CD4-positive, alpha-beta memory T cell (primary cell): ENCODE results near the gene FAT1. TPM values are rescaled to one million over a fixed set of nuclear protein-coding genes. Genes with fewer than 3 reads are reported as not detected.

Experiments
- CTCF ChIA-PET: fragments of 350-600 bp; sonication (Branson Sonifier 250); formaldehyde crosslinking; loops from one replicate; lab custom pipeline; 2021; ENCODE audit warnings: inconsistent platforms; ENCODE audit not compliant: partially characterized antibody; lab: Charles Lee
- POLR2A ChIA-PET: fragments of 350-600 bp; sonication (Branson Sonifier 250); formaldehyde crosslinking; loops from one replicate; lab custom pipeline; 2021; ENCODE audit not compliant: partially characterized antibody; lab: Charles Lee
- DNase-seq, 5 donors: peaks; one replicate each; pipeline versions ENCODE4 v3.0.0 to v3.0.0-alpha.2; 2020 to 2022; ENCODE audit warnings: mixed read lengths in 1 of 5
- H3K27ac ChIP-seq: one replicate; pipeline ENCODE4 v1.7.0; 2013; ENCODE audit warnings: low read depth, low read length
- H3K27me3 ChIP-seq: 2 replicates; pipeline ENCODE4 v1.7.0; 2013; ENCODE audit warnings: mild to moderate bottlenecking, low read length, moderate library complexity; ENCODE audit not compliant: insufficient read depth
- H3K36me3 ChIP-seq: 2 replicates; pipeline ENCODE4 v1.7.0; 2013; ENCODE audit warnings: mild to moderate bottlenecking, low read length, moderate library complexity; ENCODE audit not compliant: insufficient read depth
- H3K4me1 ChIP-seq: 2 replicates; pipeline ENCODE4 v1.7.0; 2013; ENCODE audit warnings: mild to moderate bottlenecking, low read length, moderate library complexity; ENCODE audit not compliant: insufficient read depth
- H3K4me3 ChIP-seq, 2 donors: one replicate each; pipeline ENCODE4 v1.7.0; 2013; ENCODE audit warnings: low read length in 2 of 2, mild to moderate bottlenecking in 1 of 2
- H3K9me3 ChIP-seq, 2 donors: one replicate each; pipeline ENCODE4 v1.7.0; 2013; ENCODE audit warnings: low read length in 2 of 2, control low read depth in 1 of 2; ENCODE audit not compliant: control insufficient read depth in 1 of 2
- H3K27ac Mint-ChIP-seq, 7 donors: one replicate each; pipeline ENCODE4 v1.8.0; 2020 to 2021; ENCODE audit warnings: mixed read lengths in 7 of 7, mild to moderate bottlenecking in 6 of 7, inconsistent platforms in 3 of 7, moderate library complexity in 3 of 7
- H3K27me3 Mint-ChIP-seq, 2 donors: one replicate each; pipeline ENCODE4 v1.8.0; 2020 to 2021; ENCODE audit warnings: mixed read lengths in 2 of 2
- H3K36me3 Mint-ChIP-seq, 2 donors: one replicate each; pipeline ENCODE4 v1.8.0; 2020 to 2021; ENCODE audit warnings: mixed read lengths in 2 of 2, inconsistent platforms in 1 of 2, mild to moderate bottlenecking in 1 of 2
- H3K4me1 Mint-ChIP-seq, 4 donors: one replicate each; pipeline ENCODE4 v1.8.0; 2020 to 2021; ENCODE audit warnings: mixed read lengths in 4 of 4, mild to moderate bottlenecking in 1 of 4
- H3K4me3 Mint-ChIP-seq, 8 donors: one replicate each; pipeline ENCODE4 v1.8.0; 2020 to 2021; ENCODE audit warnings: mixed read lengths in 8 of 8, mild to moderate bottlenecking in 7 of 8, moderate library complexity in 6 of 8, inconsistent platforms in 3 of 8
- H3K9me3 Mint-ChIP-seq, 8 donors: one replicate each; pipeline ENCODE4 v1.8.0; 2020 to 2021; ENCODE audit warnings: mixed read lengths in 8 of 8, mild to moderate bottlenecking in 5 of 8, inconsistent platforms in 3 of 8, moderate library complexity in 1 of 8
- intact Hi-C: fragments of 100-400 bp; cut with micrococcal nuclease; formaldehyde crosslinking; loops from one replicate; pipeline ENCODE4 v1.15.1; 2023
- polyA plus RNA-seq, 2 donors: library from polyadenylated mRNA; unstranded; fragments of 300-500 nt; fragmentation: Illumina TruSeq; gene quantifications; one replicate each; pipeline ENCODE4 v1.2.3, GENCODE V29; 2021
- total RNA-seq, 2 experiments: library from RNA; stranded (reverse); gene quantifications; one replicate each; pipeline ENCODE4 v1.2.3, GENCODE V29; 2021

The FAT1 gene
- total and polyA plus RNA-seq, 4 experiments from 2014 or later = not detected

- no peaks in the 10 kb centered on the region for H3K27me3 Mint-ChIP-seq
- H3K27ac Mint-ChIP-seq = no peak overlapping the region
- no peak for DNase-seq
- no peak overlapping the region for H3K4me3 Mint-ChIP-seq
- CTCF ChIA-PET = interaction anchor here (1.0 to 2.5 kb wide), 2 partner anchors 9 to 19 kb away, joined by 3 to 9 read pairs; no protein-coding TSS in a partner anchor
- no peaks in the 10 kb centered on the region for H3K36me3 ChIP-seq
- H3K4me3 ChIP-seq = no peak overlapping the region
- H3K27me3 ChIP-seq = no peaks in the 10 kb centered on the region
- H3K9me3 Mint-ChIP-seq = peaks cover 0 to 2% (median 0%) of the 10 kb centered on the region in 8 donors
- POLR2A ChIA-PET = no interaction called here
- H3K4me1 ChIP-seq = no peaks in the 10 kb centered on the region
- no peaks in the 10 kb centered on the region for H3K4me1 Mint-ChIP-seq
- intact Hi-C loops = no loop called here
- no peaks in the 10 kb centered on the region for H3K36me3 Mint-ChIP-seq
- H3K9me3 ChIP-seq = no peaks in the 10 kb centered on the region
- no peak overlapping the region for H3K27ac ChIP-seq
Measured at GRCh38 chr4:186606591-186606992, 117.1 kb downstream of the FAT1 start.

DNA sequence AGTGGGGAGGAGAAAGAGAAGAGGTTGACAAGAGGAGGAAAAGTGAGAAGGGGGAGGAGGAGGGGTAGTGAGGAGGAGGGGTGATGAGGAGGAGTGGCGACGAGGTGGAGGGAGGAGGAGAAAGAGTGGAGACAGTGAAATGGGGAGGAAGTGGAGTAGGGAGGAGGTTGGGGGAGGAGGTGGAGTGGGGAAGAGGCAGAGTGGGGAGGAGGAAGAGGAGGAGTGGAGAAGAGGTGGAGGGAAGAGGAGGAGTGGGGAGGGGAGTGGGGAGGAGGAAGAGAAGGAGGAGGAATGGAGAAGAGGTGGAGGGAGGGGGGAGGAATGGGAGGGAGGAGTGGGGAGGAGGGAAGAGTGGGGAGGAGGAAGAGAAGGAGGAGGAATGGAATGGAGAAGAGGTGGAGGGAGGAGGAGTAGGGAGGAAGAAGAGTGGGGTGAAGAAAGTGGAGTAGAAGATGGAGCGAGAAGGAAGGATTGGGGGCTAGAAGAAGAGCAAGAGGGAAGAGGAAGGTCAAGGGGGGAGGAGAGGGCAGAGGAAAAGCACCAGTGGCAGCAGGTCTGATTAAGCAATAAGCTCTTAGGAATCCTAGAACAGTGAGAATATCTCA is 118.3 kb downstream of the FAT1 start:
- ChIA-PET POLR2A (no interaction called here), CTCF (interaction anchor here (0.8 to 2.5 kb wide), 2 partner anchors 13 to 18 kb away, joined by 3 to 9 read pairs; no protein-coding TSS in a partner anchor)
- H3K27me3 ChIP-seq = no peaks in the 10 kb centered on the region
- no peak for DNase-seq
- no peak overlapping the region for H3K27ac ChIP-seq
- Mint-ChIP-seq H3K4me3 (no peak overlapping the region), H3K9me3 (peaks cover 0 to 2% (median 0%) of the 10 kb centered on the region in 8 donors), H3K4me1 (no peaks in the 10 kb centered on the region), H3K27ac (no peak overlapping the region), H3K36me3 (no peaks in the 10 kb centered on the region), H3K27me3 (no peaks in the 10 kb centered on the region)
- H3K4me3 ChIP-seq = no peak overlapping the region
- H3K36me3 ChIP-seq = no peaks in the 10 kb centered on the region
- intact Hi-C loops = no loop called here
- H3K4me1 ChIP-seq = no peaks in the 10 kb centered on the region
- H3K9me3 ChIP-seq = no peaks in the 10 kb centered on the region

- POLR2A ChIA-PET = no interaction called here
- Mint-ChIP-seq H3K27ac (no peak overlapping the region), H3K4me1 (no peaks in the 10 kb centered on the region), H3K27me3 (no peaks in the 10 kb centered on the region), H3K4me3 (no peak overlapping the region), H3K36me3 (no peaks in the 10 kb centered on the region), H3K9me3 (peaks cover 0 to 2% (median 0%) of the 10 kb centered on the region in 8 donors)
- H3K27ac ChIP-seq = no peak overlapping the region
- H3K4me3 ChIP-seq = no peak overlapping the region
- intact Hi-C loops = no loop called here
- CTCF ChIA-PET = interaction anchor here (2.5 kb wide), 1 partner anchor 17 kb away, joined by 9 read pairs; no protein-coding TSS in a partner anchor
- H3K27me3 ChIP-seq = no peaks in the 10 kb centered on the region
- no peaks in the 10 kb centered on the region for H3K36me3 ChIP-seq
- no peaks in the 10 kb centered on the region for H3K4me1 ChIP-seq
- DNase-seq = no peak
- H3K9me3 ChIP-seq = no peaks in the 10 kb centered on the region
Measured at GRCh38 chr4:186604124-186604807, 119.4 kb downstream of the FAT1 start.

GRCh38 chr4:186602978-186603377 is 120.7 kb downstream of the FAT1 start:
- Mint-ChIP-seq H3K27me3 (no peaks in the 10 kb centered on the region), H3K4me1 (no peaks in the 10 kb centered on the region), H3K36me3 (no peaks in the 10 kb centered on the region), H3K9me3 (peaks cover 0 to 2% (median 0%) of the 10 kb centered on the region in 8 donors), H3K4me3 (no peak overlapping the region), H3K27ac (no peak overlapping the region)
- Histone ChIP-seq H3K4me3 (no peak overlapping the region), H3K36me3 (no peaks in the 10 kb centered on the region), H3K27me3 (no peaks in the 10 kb centered on the region), H3K9me3 (no peaks in the 10 kb centered on the region), H3K27ac (no peak overlapping the region), H3K4me1 (no peaks in the 10 kb centered on the region)
- POLR2A ChIA-PET = no interaction called here
- CTCF ChIA-PET = no interaction called here
- no peak for DNase-seq
- intact Hi-C loops = no loop called here

GRCh38 chr4:186599483-186599882 is 124.2 kb downstream of the FAT1 start:
- Histone ChIP-seq H3K36me3 (no peaks in the 10 kb centered on the region), H3K9me3 (no peaks in the 10 kb centered on the region), H3K27me3 (no peaks in the 10 kb centered on the region), H3K27ac (no peak overlapping the region), H3K4me3 (no peak overlapping the region), H3K4me1 (no peaks in the 10 kb centered on the region)
- H3K27ac Mint-ChIP-seq = no peak overlapping the region
- ChIA-PET POLR2A (no interaction called here), CTCF (interaction anchor here (1.1 to 1.6 kb wide), 2 partner anchors 10 to 12 kb away, joined by 5 to 6 read pairs; no protein-coding TSS in a partner anchor)
- peaks cover 0 to 1% of the 10 kb centered on the region in 2 donors for H3K27me3 Mint-ChIP-seq
- no peaks in the 10 kb centered on the region for H3K4me1 Mint-ChIP-seq
- H3K9me3 Mint-ChIP-seq = peaks cover 0 to 2% (median 0%) of the 10 kb centered on the region in 8 donors
- no peaks in the 10 kb centered on the region for H3K36me3 Mint-ChIP-seq
- no peak overlapping the region for H3K4me3 Mint-ChIP-seq
- DNase-seq = no peak
- intact Hi-C loops = no loop called here

DNA sequence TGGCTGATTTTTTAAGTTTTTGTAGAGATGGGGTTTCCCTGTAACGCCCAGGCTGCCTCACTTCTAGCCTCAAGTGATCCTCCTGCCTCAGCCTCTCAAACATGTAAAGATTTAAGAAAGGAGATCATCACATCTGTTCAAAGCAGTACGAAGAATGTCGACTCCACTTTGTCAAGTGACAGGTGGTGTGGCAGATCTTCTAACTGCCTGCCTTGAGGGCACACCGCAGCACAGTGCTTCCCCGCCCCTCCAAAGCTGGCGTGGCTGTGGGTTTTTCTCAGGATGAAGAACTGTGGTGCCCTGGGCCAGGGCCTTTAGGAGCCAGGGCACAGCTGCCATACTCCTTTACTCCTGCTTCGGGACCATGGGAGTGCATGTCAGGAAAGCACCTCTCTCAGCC is 125.0 kb downstream of the FAT1 start:
- Mint-ChIP-seq H3K27ac (no peak overlapping the region), H3K36me3 (no peaks in the 10 kb centered on the region), H3K9me3 (no peaks in the 10 kb centered on the region), H3K4me1 (no peaks in the 10 kb centered on the region), H3K27me3 (peaks cover 0 to 1% of the 10 kb centered on the region in 2 donors), H3K4me3 (no peak overlapping the region)
- Histone ChIP-seq H3K36me3 (no peaks in the 10 kb centered on the region), H3K9me3 (no peaks in the 10 kb centered on the region), H3K27ac (no peak overlapping the region), H3K27me3 (no peaks in the 10 kb centered on the region), H3K4me3 (no peak overlapping the region), H3K4me1 (no peaks in the 10 kb centered on the region)
- intact Hi-C loops = no loop called here
- ChIA-PET POLR2A (no interaction called here), CTCF (interaction anchor here (1.1 to 1.6 kb wide), 2 partner anchors 9 to 12 kb away, joined by 5 to 6 read pairs; no protein-coding TSS in a partner anchor)
- no peak for DNase-seq

DNA sequence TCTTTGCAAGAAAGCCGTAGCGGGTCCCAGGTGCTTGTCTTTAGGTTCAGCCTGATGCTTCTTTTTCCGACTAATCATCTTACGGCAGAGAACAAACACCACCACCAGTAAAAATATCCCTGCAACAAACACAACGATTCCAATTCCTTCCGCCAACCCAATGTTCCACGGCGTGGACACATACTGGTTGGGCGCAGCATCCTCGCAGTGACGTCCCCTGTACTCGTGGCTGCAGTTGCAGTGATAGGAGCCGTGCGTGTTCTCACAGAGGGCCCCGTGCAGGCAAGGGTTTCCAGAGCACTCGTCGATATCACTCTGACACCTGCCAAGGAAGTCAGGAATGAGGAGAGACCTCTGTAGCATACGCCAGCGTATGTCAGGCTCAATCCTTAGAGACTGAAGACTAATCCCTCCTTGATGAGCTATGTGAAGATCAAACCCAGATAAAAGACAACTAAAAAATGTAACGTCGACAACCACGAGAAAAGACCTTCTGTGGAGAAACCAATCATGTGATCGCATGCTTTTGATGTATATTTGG is 126.7 kb downstream of the FAT1 start:
- Histone ChIP-seq H3K4me3 (no peak overlapping the region), H3K27me3 (no peaks in the 10 kb centered on the region), H3K9me3 (no peaks in the 10 kb centered on the region), H3K36me3 (no peaks in the 10 kb centered on the region), H3K4me1 (no peaks in the 10 kb centered on the region), H3K27ac (no peak overlapping the region)
- H3K4me3 Mint-ChIP-seq = no peak overlapping the region
- intact Hi-C loops = no loop called here
- DNase-seq = no peak
- POLR2A ChIA-PET = no interaction called here
- no peaks in the 10 kb centered on the region for H3K9me3 Mint-ChIP-seq
- H3K27ac Mint-ChIP-seq = no peak overlapping the region
- no peaks in the 10 kb centered on the region for H3K4me1 Mint-ChIP-seq
- peaks cover 0 to 1% of the 10 kb centered on the region in 2 donors for H3K27me3 Mint-ChIP-seq
- no peaks in the 10 kb centered on the region for H3K36me3 Mint-ChIP-seq
- CTCF ChIA-PET = interaction anchor here (1.1 kb wide), 1 partner anchor 10 kb away, joined by 3 read pairs; no protein-coding TSS in a partner anchor
